Naive thymus-derived CD8-positive, alpha-beta T cell (primary cell): ENCODE data around the gene AIP. TPM values are rescaled to one million over a fixed set of nuclear protein-coding genes. Genes with fewer than 3 reads are reported as not detected.
"Not testable (repeated sequence)": the region's sequence is repeated elsewhere in the genome, so short reads cannot be mapped to it uniquely, and the experiment has no call there.

Experiments
- ATAC-seq, 2 donors: fragments of 150-1000 bp; cut with Tn5 transposase in 1 of 2; sonication (Bioruptor Pico), chemical (Tn5 transposase) in 1 of 2; 1 replicate in 1 of 2; 2 replicates in 1 of 2; pipeline ENCODE4 v1.10.0; 2021; ENCODE audit warnings: mild to moderate bottlenecking in 2 of 2, moderate library complexity in 2 of 2
- POLR2A ChIA-PET: fragments of 350-600 bp; sonication (Branson Sonifier 250); formaldehyde crosslinking; loops from one replicate; lab custom pipeline; 2021; ENCODE audit warnings: antibody characterized with exemption; lab: Charles Lee
- DNase-seq, 10 donors: peaks; one replicate each; pipeline versions ENCODE4 v3.0.0 to v3.0.0-alpha.2; 2020 to 2022
- H3K27ac Mint-ChIP-seq, 10 donors: one replicate each; pipeline ENCODE4 v1.8.0; 2020 to 2022; ENCODE audit warnings: mild to moderate bottlenecking in 10 of 10, mixed read lengths in 10 of 10, moderate library complexity in 4 of 10, inconsistent platforms in 1 of 10
- H3K27me3 Mint-ChIP-seq, 5 donors: one replicate each; pipeline ENCODE4 v1.8.0; 2021 to 2022; ENCODE audit warnings: mixed read lengths in 5 of 5
- H3K36me3 Mint-ChIP-seq, 3 donors: one replicate each; pipeline ENCODE4 v1.8.0; 2020 to 2022; ENCODE audit warnings: mixed read lengths in 3 of 3, mild to moderate bottlenecking in 2 of 3, inconsistent platforms in 1 of 3
- H3K4me1 Mint-ChIP-seq, 4 donors: one replicate each; pipeline ENCODE4 v1.8.0; 2021 to 2022; ENCODE audit warnings: mixed read lengths in 4 of 4
- H3K4me3 Mint-ChIP-seq, 10 donors: one replicate each; pipeline ENCODE4 v1.8.0; 2020 to 2022; ENCODE audit warnings: mild to moderate bottlenecking in 10 of 10, mixed read lengths in 10 of 10, moderate library complexity in 6 of 10, inconsistent platforms in 1 of 10
- H3K9me3 Mint-ChIP-seq, 9 donors: one replicate each; pipeline ENCODE4 v1.8.0; 2020 to 2022; ENCODE audit warnings: mixed read lengths in 9 of 9, mild to moderate bottlenecking in 3 of 9, inconsistent platforms in 1 of 9, moderate library complexity in 1 of 9
- polyA plus RNA-seq, 3 donors: library from polyadenylated mRNA; unstranded; fragments of 300-500 nt; fragmentation: Illumina TruSeq; gene quantifications; one replicate each; pipeline ENCODE4 v1.2.3, GENCODE V29; 2021
- total RNA-seq, 8 experiments: library from RNA in 2 of 8; stranded (reverse) in 2 of 8; gene quantifications; one replicate each; pipeline ENCODE4 v1.2.3 and lab custom pipeline; 2021 to 2026

The AIP gene
- total and polyA plus RNA-seq, 5 experiments from 2014 or later: 136 to 169 (median 146) TPM

GRCh38 chr11:67504950-67505581, 22.2 kb downstream of the AIP start, which contains the start of gene PITPNM1:
TSS of gene PITPNM1 (minus strand) at chr11:67505363. CDS start at chr11:67504180, 1,183 bp downstream.
- DNase-seq (peak; percentile 39 to 79 (median 66)), ATAC-seq (peak in 1 of 2 donors; percentile 7)
- Mint-ChIP-seq H3K27me3 (peaks cover 0 to 2% (median 0%) of the 10 kb centered on the region in 5 donors), H3K36me3 (peaks cover 0 to 24% (median 0%) of the 10 kb centered on the region in 3 donors), H3K9me3 (no peaks in the 10 kb centered on the region), H3K4me3 (peak within 1 kb of the TSS; percentile 88 to 95 (median 92)), H3K4me1 (peaks cover 36 to 59% (median 57%) of the 10 kb centered on the region in 4 donors), H3K27ac (peak within 1 kb of the TSS; percentile 92 to 99 (median 96))
- POLR2A ChIA-PET: interaction anchor here (0.5 to 8.8 kb wide), 25 partner anchors 11 to 161 kb away, joined by 3 to 118 read pairs (median 4); partner anchors contain the start of genes AIP, POLD4, PPP1CA and PTPRCAP

- peaks cover 33 to 59% (median 53%) of the 10 kb centered on the region in 4 donors for H3K4me1 Mint-ChIP-seq
- H3K27me3 Mint-ChIP-seq: peaks cover 0 to 2% (median 0%) of the 10 kb centered on the region in 5 donors
- H3K27ac Mint-ChIP-seq: peak overlapping the region; percentile 92 to 99 (median 96)
- ATAC-seq: peak; percentile 45 to 50
- peak overlapping the region; percentile 86 to 95 (median 91) for H3K4me3 Mint-ChIP-seq
- no peaks in the 10 kb centered on the region for H3K9me3 Mint-ChIP-seq
- POLR2A ChIA-PET: interaction anchor here (0.5 to 8.8 kb wide), 27 partner anchors 10 to 162 kb away, joined by 3 to 118 read pairs (median 4); partner anchors contain the start of genes AIP, POLD4, PPP1CA and PTPRCAP
- peak; percentile 84 to 94 (median 89) for DNase-seq
- peaks cover 0 to 20% (median 0%) of the 10 kb centered on the region in 3 donors for H3K36me3 Mint-ChIP-seq
Observed at GRCh38 chr11:67505605-67506396, 23.0 kb downstream of the AIP start.

GRCh38 chr11:67506426-67507051, 23.7 kb downstream of the AIP start:
- H3K27ac Mint-ChIP-seq: peak overlapping the region; percentile 86 to 99 (median 97)
- no peaks in the 10 kb centered on the region for H3K9me3 Mint-ChIP-seq
- H3K27me3 Mint-ChIP-seq: peaks cover 0 to 4% (median 0%) of the 10 kb centered on the region in 5 donors
- ATAC-seq (no peak), DNase-seq (no peak)
- POLR2A ChIA-PET: interaction anchor here (0.6 to 8.8 kb wide), 22 partner anchors 21 to 133 kb away, joined by 3 to 118 read pairs (median 6); partner anchors contain the start of genes AIP, CLCF1, PPP1CA and PTPRCAP
- peak overlapping the region; percentile 86 to 95 (median 92) for H3K4me3 Mint-ChIP-seq
- H3K36me3 Mint-ChIP-seq: peaks cover 0 to 14% (median 0%) of the 10 kb centered on the region in 3 donors
- H3K4me1 Mint-ChIP-seq: peaks cover 29 to 52% (median 46%) of the 10 kb centered on the region in 4 donors

GRCh38 chr11:67507242-67507863, 24.5 kb downstream of the AIP start:
- POLR2A ChIA-PET: interaction anchor here (0.8 to 2.4 kb wide), 17 partner anchors 12 to 388 kb away, joined by 3 to 22 read pairs (median 6); partner anchors contain the start of genes AIP, CLCF1, KDM2A and POLD4
- ATAC-seq: no peak
- H3K36me3 Mint-ChIP-seq: peaks cover 0 to 6% (median 0%) of the 10 kb centered on the region in 3 donors
- H3K27ac Mint-ChIP-seq: peak overlapping the region in 9 of 10 donors; percentile 92 to 99 (median 97)
- H3K4me1 Mint-ChIP-seq: peaks cover 29 to 52% (median 44%) of the 10 kb centered on the region in 4 donors
- peak overlapping the region; percentile 81 to 94 (median 92) for H3K4me3 Mint-ChIP-seq
- DNase-seq: peak in 1 of 10 donors; percentile 32
- H3K27me3 Mint-ChIP-seq: peaks cover 0 to 4% (median 0%) of the 10 kb centered on the region in 5 donors
- H3K9me3 Mint-ChIP-seq: no peaks in the 10 kb centered on the region

GRCh38 chr11:67507864-67508485, 25.1 kb downstream of the AIP start, which contains the start of gene CDK2AP2:
TSS of gene CDK2AP2 (minus strand) at chr11:67508162. CDS start at chr11:67508082, 80 bp downstream.
- POLR2A ChIA-PET: interaction anchor here (0.6 to 2.4 kb wide), 19 partner anchors 12 to 389 kb away, joined by 3 to 22 read pairs (median 5); partner anchors contain the start of genes AIP, CLCF1, KDM2A and POLD4
- DNase-seq: peak in 9 of 10 donors; percentile 92 to 99 (median 96)
- peak; percentile 74 for ATAC-seq
- Mint-ChIP-seq H3K4me1 (peaks cover 26 to 47% (median 39%) of the 10 kb centered on the region in 4 donors), H3K27ac (peak within 1 kb of the TSS; percentile 83 to 99 (median 97)), H3K9me3 (no peaks in the 10 kb centered on the region), H3K27me3 (peaks cover 0 to 5% (median under 1%) of the 10 kb centered on the region in 5 donors), H3K36me3 (peaks cover 0 to 2% (median 0%) of the 10 kb centered on the region in 3 donors), H3K4me3 (peak within 1 kb of the TSS; percentile 81 to 94 (median 92))

- ATAC-seq (peak; percentile 41 to 57), DNase-seq (peak; percentile 97 to 100 (median 100))
- H3K9me3 Mint-ChIP-seq: no peaks in the 10 kb centered on the region
- POLR2A ChIA-PET: interaction anchor here (0.5 to 2.4 kb wide), 15 partner anchors 24 to 390 kb away, joined by 3 to 22 read pairs (median 6); partner anchors contain the start of genes AIP, KDM2A, POLD4 and PPP1CA
- H3K27ac Mint-ChIP-seq: peak overlapping the region; percentile 83 to 99 (median 97)
- H3K4me1 Mint-ChIP-seq: peaks cover 23 to 41% (median 34%) of the 10 kb centered on the region in 4 donors
- peaks cover 0 to 5% (median 1%) of the 10 kb centered on the region in 5 donors for H3K27me3 Mint-ChIP-seq
- peaks cover 0 to 2% (median 0%) of the 10 kb centered on the region in 3 donors for H3K36me3 Mint-ChIP-seq
- peak overlapping the region; percentile 81 to 94 (median 92) for H3K4me3 Mint-ChIP-seq
Observed at GRCh38 chr11:67508486-67509121, 25.8 kb downstream of the AIP start.

GRCh38 chr11:67510023-67510345, 27.2 kb downstream of the AIP start:
- H3K27ac Mint-ChIP-seq: peak overlapping the region in 3 of 10 donors; percentile 96 to 99 (median 97)
- H3K4me3 Mint-ChIP-seq: peak overlapping the region in 5 of 10 donors; percentile 18 to 93 (median 54)
- H3K9me3 Mint-ChIP-seq: no peaks in the 10 kb centered on the region
- peaks cover 0 to 2% (median 0%) of the 10 kb centered on the region in 3 donors for H3K36me3 Mint-ChIP-seq
- no peak for DNase-seq
- H3K4me1 Mint-ChIP-seq: peaks cover 20 to 35% (median 31%) of the 10 kb centered on the region in 4 donors
- POLR2A ChIA-PET: no interaction called here
- ATAC-seq: no peak
- H3K27me3 Mint-ChIP-seq: peaks cover 0 to 9% (median 1%) of the 10 kb centered on the region in 5 donors

GRCh38 chr11:67511558-67511957, 28.7 kb downstream of the AIP start:
- ATAC-seq, H3K9me3 Mint-ChIP-seq, H3K27ac Mint-ChIP-seq, DNase-seq, H3K36me3 Mint-ChIP-seq, H3K4me3 Mint-ChIP-seq: not testable (repeated sequence)
- Mint-ChIP-seq H3K4me1 (peaks cover 11 to 21% (median 20%) of the 10 kb centered on the region in 4 donors), H3K27me3 (peaks cover 0 to 10% (median 1%) of the 10 kb centered on the region in 5 donors)
- POLR2A ChIA-PET: interaction anchor here (0.6 kb wide), 1 partner anchor 110 kb away, joined by 3 read pairs; the partner anchor contains the start of gene PPP1CA

GRCh38 chr11:67514116-67514515, 31.3 kb downstream of the AIP start:
- DNase-seq: no peak
- Mint-ChIP-seq H3K27me3 (peaks cover 0 to 10% (median 1%) of the 10 kb centered on the region in 5 donors), H3K27ac (no peak overlapping the region), H3K4me3 (no peak overlapping the region), H3K4me1 (peaks cover 2 to 4% (median 3%) of the 10 kb centered on the region in 4 donors), H3K36me3 (no peaks in the 10 kb centered on the region), H3K9me3 (no peaks in the 10 kb centered on the region)
- ATAC-seq: no peak
- POLR2A ChIA-PET: no interaction called here

- peaks cover 0 to 7% (median 1%) of the 10 kb centered on the region in 5 donors for H3K27me3 Mint-ChIP-seq
- POLR2A ChIA-PET: interaction anchor here (1.4 kb wide), 1 partner anchor 12 kb away, joined by 3 read pairs; the partner anchor contains the start of gene PITPNM1
- H3K4me1 Mint-ChIP-seq: no peaks in the 10 kb centered on the region
- ATAC-seq (no peak), DNase-seq (no peak)
- H3K4me3 Mint-ChIP-seq: no peak overlapping the region
- H3K27ac Mint-ChIP-seq: no peak overlapping the region
- no peaks in the 10 kb centered on the region for H3K9me3 Mint-ChIP-seq
- no peaks in the 10 kb centered on the region for H3K36me3 Mint-ChIP-seq
Observed at GRCh38 chr11:67516806-67517205, 34.0 kb downstream of the AIP start.
